PFSK-1 (cell line): ENCODE data around the gene CCDC88C.

Experiments used
- POLR2AphosphoS5 ChIP-seq: IDR thresholded peaks from 2 replicates; pipeline ENCODE4 v1.6.1; 2012; ENCODE audit warnings: low read depth, mild to moderate bottlenecking, control low read depth, low read length, moderate library complexity
- REST ChIP-seq, 2 experiments: IDR thresholded peaks; 2 replicates each; pipeline versions ENCODE4 v1.6.1 to v1.8.0; 2011 to 2012; ENCODE audit warnings: low read depth in 2 of 2, low read length in 2 of 2, control low read depth in 1 of 2, inconsistent platforms in 1 of 2, mild to moderate bottlenecking in 1 of 2, moderate library complexity in 1 of 2; ENCODE audit not compliant: insufficient read depth in 1 of 2
- SIN3A ChIP-seq: IDR thresholded peaks from 2 replicates; pipeline ENCODE4 v1.6.1; 2012; ENCODE audit warnings: mild to moderate bottlenecking, low read length, moderate library complexity, borderline replicate concordance; ENCODE audit not compliant: insufficient read depth
- TAF1 ChIP-seq: IDR thresholded peaks from 2 replicates; pipeline ENCODE4 v1.6.1; 2012; ENCODE audit warnings: low read length, control low read depth, borderline replicate concordance; ENCODE audit not compliant: insufficient read depth

- TF ChIP-seq POLR2AphosphoS5 = no peak
- no peak for TF ChIP-seq TAF1
- no peak for TF ChIP-seq REST (IDR thresholded peaks at IDR 0.05; ENCODE audit: insufficient read depth in 1 of 2, low read depth in 2 of 2, low read length in 2 of 2)
- no peak for TF ChIP-seq SIN3A
These were observed 116.7 kb downstream of the CCDC88C start for GRCh38 chr14:91300957-91301356.
